OCI-LY1 (cell line): ENCODE results near the gene PTPRN2.

Source experiments
- H2AFZ ChIP-seq: fragments of 200-600 bp; sonication (generic), shearing (Covaris generic); 2 replicates; pipeline ENCODE4 v1.6.0; 2014; ENCODE audit warnings: antibody characterized with exemption, mild to moderate bottlenecking, low read length
- H3F3A ChIP-seq: fragments of 200-600 bp; sonication (generic), shearing (Covaris generic); 2 replicates; pipeline ENCODE4 v1.6.0; 2014; ENCODE audit warnings: mild to moderate bottlenecking, antibody characterized with exemption, low read length, moderate library complexity; ENCODE audit not compliant: insufficient read depth
- H3K27ac ChIP-seq: fragments of 200-600 bp; sonication (generic); 2 replicates; pipeline ENCODE4 v1.5.1; 2014; ENCODE audit warnings: low read length, mixed run types, mild to moderate bottlenecking, low read depth; ENCODE audit not compliant: poor library complexity, severe bottlenecking
- H3K27me3 ChIP-seq: fragments of 200-600 bp; sonication (generic); 2 replicates; pipeline ENCODE4 v1.6.0; 2014; ENCODE audit warnings: antibody characterized with exemption, mild to moderate bottlenecking, low read length, moderate library complexity; ENCODE audit not compliant: insufficient read depth
- H3K36me3 ChIP-seq: fragments of 200-600 bp; sonication (generic); 2 replicates; pipeline ENCODE4 v1.6.1; 2014; ENCODE audit warnings: mild to moderate bottlenecking, antibody characterized with exemption, low read length, moderate library complexity, mixed read lengths; ENCODE audit not compliant: insufficient read depth
- H3K4me1 ChIP-seq: fragments of 200-600 bp; sonication (generic); 2 replicates; pipeline ENCODE4 v1.5.1; 2014; ENCODE audit warnings: mild to moderate bottlenecking, low read length, moderate library complexity; ENCODE audit not compliant: insufficient read depth, severe bottlenecking
- H3K4me2 ChIP-seq: fragments of 200-600 bp; sonication (generic), shearing (Covaris generic); 2 replicates; pipeline ENCODE4 v1.6.1; 2014; ENCODE audit warnings: low read length
- H3K4me3 ChIP-seq: fragments of 200-600 bp; sonication (generic); 2 replicates; pipeline ENCODE4 v1.5.1; 2014; ENCODE audit warnings: low read length, low read depth, mild to moderate bottlenecking, mixed read lengths; ENCODE audit not compliant: poor library complexity, severe bottlenecking
- H3K79me2 ChIP-seq: fragments of 200-600 bp; shearing (Covaris generic); 2 replicates; pipeline ENCODE4 v1.6.1; 2016; ENCODE audit warnings: mixed run types, low read length, mixed read lengths; ENCODE audit not compliant: insufficient read depth
- H3K9ac ChIP-seq: fragments of 200-600 bp; sonication (generic), shearing (Covaris generic); 2 replicates; pipeline ENCODE4 v1.6.1; 2014; ENCODE audit warnings: mild to moderate bottlenecking, low read length, mixed read lengths
- H3K9me2 ChIP-seq: fragments of 200-600 bp; sonication (generic), shearing (Covaris generic); 2 replicates; pipeline ENCODE4 v1.6.1; 2014; ENCODE audit warnings: low read depth, mild to moderate bottlenecking, low read length, mixed read lengths
- H3K9me3 ChIP-seq: fragments of 200-600 bp; shearing (Covaris generic); 2 replicates; pipeline ENCODE4 v1.6.1; 2014; ENCODE audit warnings: low read length, mixed read lengths
- H4K20me1 ChIP-seq: fragments of 200-600 bp; sonication (generic), shearing (Covaris generic); 2 replicates; pipeline ENCODE4 v1.6.0; 2016; ENCODE audit warnings: mild to moderate bottlenecking, low read length; ENCODE audit not compliant: insufficient read depth
- EZH2 ChIP-seq: fragments of 200-600 bp; sonication (generic), shearing (Covaris generic); IDR thresholded peaks from 2 replicates; pipeline ENCODE4 v1.8.0; 2017; ENCODE audit warnings: borderline replicate concordance, mixed run types, mild to moderate bottlenecking, antibody characterized with exemption, low read length, moderate library complexity, mixed read lengths
- TF ChIP-seq, protein P1 (sequence below): fragments of 200-600 bp; sonication (generic), shearing (Covaris generic); IDR thresholded peaks from 2 replicates; pipeline ENCODE4 v1.5.1; 2017; ENCODE audit warnings: mild to moderate bottlenecking, antibody characterized with exemption, low read length, moderate library complexity, mixed read lengths

PTPRN2 gene

DNA sequence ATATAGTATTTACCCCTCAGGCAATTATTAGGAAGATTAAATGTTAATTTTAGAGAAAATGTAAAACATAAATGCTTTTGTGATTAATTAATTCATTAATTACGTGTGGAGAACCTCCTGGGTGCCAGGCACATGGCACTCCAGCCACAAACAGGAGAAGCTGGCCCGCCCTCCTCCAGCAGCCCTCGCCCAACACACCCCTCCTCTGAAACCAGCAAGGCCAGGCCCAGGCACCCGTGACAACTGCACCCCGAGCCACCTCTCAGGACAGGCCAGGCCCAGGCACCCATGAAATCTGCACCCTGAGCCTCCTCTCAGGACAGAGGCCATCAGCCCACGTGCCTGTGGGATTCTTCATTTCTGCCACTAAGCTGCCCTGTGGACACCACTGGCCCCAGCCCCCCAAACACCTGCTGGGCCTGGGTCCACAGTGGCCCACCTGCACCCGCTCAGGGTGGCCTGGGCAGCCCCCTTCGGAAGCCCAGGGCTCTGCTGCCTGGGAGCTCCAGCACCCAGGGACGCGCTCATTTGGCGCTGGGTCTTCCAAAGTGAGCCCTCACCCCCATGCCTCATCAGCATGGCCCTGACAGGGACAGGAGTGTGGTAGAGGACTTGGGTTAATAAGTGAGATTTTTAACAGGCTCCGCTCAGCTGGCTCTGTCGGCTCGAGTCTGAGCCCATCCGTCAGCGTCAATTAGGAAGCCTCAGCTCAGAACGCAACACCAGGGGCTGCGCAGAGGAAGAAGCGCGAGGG lies 768.7 kb downstream of the PTPRN2 start:
- Histone ChIP-seq H3K9me3 (no peaks in the 10 kb centered on the region), H3K27me3 (no peaks in the 10 kb centered on the region), H3K27ac (no peak overlapping the region), H3K4me2 (no peak overlapping the region), H3K4me1 (no peaks in the 10 kb centered on the region), H3F3A (no peaks in the 10 kb centered on the region), H2AFZ (no peak overlapping the region), H3K9ac (no peak overlapping the region), H3K79me2 (no peaks in the 10 kb centered on the region), H3K9me2 (no peaks in the 10 kb centered on the region), H3K4me3 (no peak overlapping the region), H4K20me1 (no peaks in the 10 kb centered on the region), H3K36me3 (no peaks in the 10 kb centered on the region)
- TF ChIP-seq, protein P1, sequence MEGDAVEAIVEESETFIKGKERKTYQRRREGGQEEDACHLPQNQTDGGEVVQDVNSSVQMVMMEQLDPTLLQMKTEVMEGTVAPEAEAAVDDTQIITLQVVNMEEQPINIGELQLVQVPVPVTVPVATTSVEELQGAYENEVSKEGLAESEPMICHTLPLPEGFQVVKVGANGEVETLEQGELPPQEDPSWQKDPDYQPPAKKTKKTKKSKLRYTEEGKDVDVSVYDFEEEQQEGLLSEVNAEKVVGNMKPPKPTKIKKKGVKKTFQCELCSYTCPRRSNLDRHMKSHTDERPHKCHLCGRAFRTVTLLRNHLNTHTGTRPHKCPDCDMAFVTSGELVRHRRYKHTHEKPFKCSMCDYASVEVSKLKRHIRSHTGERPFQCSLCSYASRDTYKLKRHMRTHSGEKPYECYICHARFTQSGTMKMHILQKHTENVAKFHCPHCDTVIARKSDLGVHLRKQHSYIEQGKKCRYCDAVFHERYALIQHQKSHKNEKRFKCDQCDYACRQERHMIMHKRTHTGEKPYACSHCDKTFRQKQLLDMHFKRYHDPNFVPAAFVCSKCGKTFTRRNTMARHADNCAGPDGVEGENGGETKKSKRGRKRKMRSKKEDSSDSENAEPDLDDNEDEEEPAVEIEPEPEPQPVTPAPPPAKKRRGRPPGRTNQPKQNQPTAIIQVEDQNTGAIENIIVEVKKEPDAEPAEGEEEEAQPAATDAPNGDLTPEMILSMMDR = no peak
- TF ChIP-seq EZH2 = no peak

DNA sequence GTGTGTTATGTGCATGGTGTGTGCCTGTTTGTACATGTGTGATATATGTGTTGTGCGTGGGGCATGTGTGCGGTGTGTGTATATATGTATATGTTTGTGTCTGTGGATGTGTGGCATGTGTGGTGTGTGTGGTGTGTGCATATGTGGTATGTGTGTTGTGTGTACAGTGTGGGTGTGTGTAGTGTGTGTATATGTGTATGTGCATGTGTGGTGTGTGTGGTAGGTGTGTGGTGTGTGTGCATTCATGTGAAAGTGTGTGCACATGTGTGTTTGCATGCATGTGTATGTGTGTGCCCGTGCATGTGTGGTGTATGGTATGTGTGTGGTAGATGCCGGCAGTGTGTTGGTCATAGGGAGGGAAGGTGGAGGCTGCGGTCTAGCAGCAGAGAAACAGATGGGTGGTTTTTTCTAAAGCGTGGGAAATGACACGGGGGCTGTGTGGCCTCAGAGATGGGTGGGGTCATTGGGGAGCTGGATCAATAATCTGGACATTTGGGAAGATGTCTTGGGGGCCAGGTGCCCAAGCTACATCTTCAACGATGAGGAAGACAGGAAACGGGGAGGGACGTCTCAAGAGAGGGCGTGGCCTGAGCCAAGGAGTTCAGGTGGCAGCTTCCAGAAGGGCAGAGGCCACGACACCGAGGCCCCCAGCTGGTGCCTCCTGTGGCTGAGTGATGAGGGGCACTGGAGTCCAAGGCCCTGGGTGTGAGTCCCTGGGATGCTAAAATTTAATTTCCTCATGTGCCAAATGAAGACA lies 769.5 kb downstream of the PTPRN2 start:
- no peaks in the 10 kb centered on the region for H3K4me1 ChIP-seq
- no peaks in the 10 kb centered on the region for H4K20me1 ChIP-seq
- no peaks in the 10 kb centered on the region for H3F3A ChIP-seq
- H3K27ac ChIP-seq = no peak overlapping the region
- H3K79me2 ChIP-seq = no peaks in the 10 kb centered on the region
- H3K27me3 ChIP-seq = no peaks in the 10 kb centered on the region
- no peaks in the 10 kb centered on the region for H3K9me3 ChIP-seq
- TF ChIP-seq EZH2 = no peak
- TF ChIP-seq, protein P1 = no peak
- no peak overlapping the region for H3K9ac ChIP-seq
- no peak overlapping the region for H3K4me3 ChIP-seq
- no peak overlapping the region for H2AFZ ChIP-seq
- H3K36me3 ChIP-seq = no peaks in the 10 kb centered on the region
- no peak overlapping the region for H3K4me2 ChIP-seq
- H3K9me2 ChIP-seq = no peaks in the 10 kb centered on the region

DNA sequence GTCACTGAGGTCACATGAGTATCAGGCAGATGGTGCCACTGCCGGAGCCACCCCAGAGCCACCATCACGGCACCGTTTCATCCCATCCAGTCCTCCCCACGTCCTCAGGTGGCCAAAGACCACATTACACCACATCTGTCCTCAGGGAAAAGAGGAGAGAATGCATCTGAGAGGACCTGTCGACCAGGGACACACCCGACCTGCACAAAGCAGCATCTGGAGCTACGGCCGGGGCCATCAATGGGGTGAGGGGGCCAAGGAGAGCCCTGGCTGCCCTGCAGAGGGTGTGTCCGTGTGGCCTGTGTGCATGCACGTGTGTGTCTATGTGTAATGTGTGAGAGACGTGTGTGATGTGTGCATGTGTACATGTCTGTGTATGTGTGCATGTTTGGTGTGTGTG lies 770.2 kb downstream of the PTPRN2 start:
- Histone ChIP-seq H3F3A (no peaks in the 10 kb centered on the region), H4K20me1 (no peaks in the 10 kb centered on the region), H3K27me3 (no peaks in the 10 kb centered on the region), H3K9me2 (no peaks in the 10 kb centered on the region), H3K4me1 (no peaks in the 10 kb centered on the region), H3K27ac (no peak overlapping the region), H3K9me3 (no peaks in the 10 kb centered on the region), H3K4me2 (no peak overlapping the region), H2AFZ (no peak overlapping the region), H3K9ac (no peak overlapping the region), H3K36me3 (no peaks in the 10 kb centered on the region), H3K4me3 (no peak overlapping the region), H3K79me2 (no peaks in the 10 kb centered on the region)
- TF ChIP-seq EZH2 = no peak
- TF ChIP-seq, protein P1 = no peak
